GM23338 (cell line): ENCODE data around the gene PLA2G10. TPM values are rescaled to one million over a fixed set of nuclear protein-coding genes. Genes with fewer than 3 reads are reported as not detected.

ENCODE experiments used
- ATAC-seq: fragments of 200-7000 bp; cut with Tn5 transposase; 3 replicates; pipeline ENCODE4 v1.9.1; 2020
- DNase-seq: peaks from one replicate; pipeline ENCODE4 v3.0.0-alpha.2; 2015; ENCODE audit warnings: low spot score
- H2AFZ ChIP-seq: fragments of 200-600 bp; sonication (generic); 2 replicates; pipeline ENCODE4 v1.8.0; 2016; ENCODE audit warnings: antibody characterized with exemption, mild to moderate bottlenecking, moderate library complexity
- H3F3A ChIP-seq: fragments of 200-600 bp; sonication (generic); replicated peaks from 2 replicates; pipeline ENCODE4 v1.8.0; 2017; ENCODE audit warnings: antibody characterized with exemption, mixed run types, low read depth
- H3K27ac ChIP-seq: fragments of 200-600 bp; sonication (generic); 2 replicates; pipeline ENCODE4 v1.6.1; 2016; ENCODE audit warnings: low read depth
- H3K27me3 ChIP-seq: fragments of 200-600 bp; sonication (generic); 2 replicates; pipeline ENCODE4 v1.8.0; 2016; ENCODE audit warnings: mild to moderate bottlenecking, mixed run types, moderate library complexity; ENCODE audit not compliant: insufficient read depth
- H3K36me3 ChIP-seq: fragments of 200-600 bp; sonication (generic); 2 replicates; pipeline ENCODE4 v1.8.0; 2016; ENCODE audit warnings: mild to moderate bottlenecking; ENCODE audit not compliant: insufficient read depth
- H3K4me1 ChIP-seq: fragments of 200-600 bp; sonication (generic); 2 replicates; pipeline ENCODE4 v1.8.0; 2016; ENCODE audit warnings: mild to moderate bottlenecking, moderate library complexity; ENCODE audit not compliant: insufficient read depth
- H3K4me2 ChIP-seq: fragments of 200-600 bp; sonication (generic); 2 replicates; pipeline ENCODE4 v1.7.1; 2017; ENCODE audit warnings: mixed run types
- H3K4me3 ChIP-seq: fragments of 200-600 bp; sonication (generic); 2 replicates; pipeline ENCODE4 v1.6.1; 2016; ENCODE audit warnings: mixed run types
- H3K79me2 ChIP-seq: fragments of 200-600 bp; sonication (generic); replicated peaks from 2 replicates; pipeline ENCODE4 v1.8.0; 2017; ENCODE audit warnings: mild to moderate bottlenecking; ENCODE audit not compliant: insufficient read depth
- H3K9me2 ChIP-seq: fragments of 200-600 bp; sonication (generic); 2 replicates; pipeline ENCODE4 v1.8.0; 2017; ENCODE audit not compliant: insufficient read depth
- H4K20me1 ChIP-seq: fragments of 200-600 bp; sonication (generic); replicated peaks from 2 replicates; pipeline ENCODE4 v1.8.0; 2017; ENCODE audit warnings: mild to moderate bottlenecking; ENCODE audit not compliant: insufficient read depth
- H3K27ac Mint-ChIP-seq: 2 replicates; pipeline ENCODE4 v1.8.0; 2020; ENCODE audit warnings: inconsistent platforms, mild to moderate bottlenecking, moderate library complexity, mixed read lengths
- H3K27me3 Mint-ChIP-seq: 3 replicates; pipeline ENCODE4 v1.8.0; 2022; ENCODE audit warnings: low read depth, mild to moderate bottlenecking, moderate library complexity, mixed read lengths, inconsistent platforms; ENCODE audit not compliant: insufficient read depth, poor library complexity
- H3K36me3 Mint-ChIP-seq: 3 replicates; pipeline ENCODE4 v1.8.0; 2021; ENCODE audit warnings: low read depth, mild to moderate bottlenecking, inconsistent platforms, moderate library complexity, mixed read lengths
- H3K4me1 Mint-ChIP-seq: 3 replicates; pipeline ENCODE4 v1.8.0; 2020; ENCODE audit warnings: mild to moderate bottlenecking, inconsistent platforms, mixed read lengths
- H3K4me3 Mint-ChIP-seq: 3 replicates; pipeline ENCODE4 v1.8.0; 2021; ENCODE audit warnings: moderate library complexity, mild to moderate bottlenecking, inconsistent platforms, mixed read lengths
- H3K9me3 Mint-ChIP-seq: 3 replicates; pipeline ENCODE4 v1.8.0; 2020; ENCODE audit warnings: moderate library complexity, mild to moderate bottlenecking, inconsistent platforms, mixed read lengths
- CREB1 ChIP-seq: fragments of 250-450 bp; sonication (Bioruptor Pico); IDR thresholded peaks from 2 replicates; pipeline ENCODE4 v1.5.0; 2020; ENCODE audit warnings: low read depth, mild to moderate bottlenecking, moderate library complexity
- CTCF ChIP-seq, 2 experiments: fragments of 200-600 bp in 1 of 2; sonication (generic) in 1 of 2; conservative IDR thresholded peaks; 2 replicates each; pipeline versions ENCODE4 v1.5.1 to v1.6.1; 2016 to 2017; ENCODE audit warnings: antibody characterized with exemption in 2 of 2, low read depth in 2 of 2, mild to moderate bottlenecking in 2 of 2, moderate library complexity in 1 of 2
- EZH2phosphoT487 ChIP-seq: fragments of 200-600 bp; sonication (generic); IDR thresholded peaks from one replicate; pipeline ENCODE4 v1.8.1; 2018; ENCODE audit warnings: antibody characterized with exemption; ENCODE audit not compliant: unreplicated experiment
- JUNB ChIP-seq: IDR thresholded peaks from one replicate; pipeline ENCODE4 v1.6.1; 2016; ENCODE audit warnings: antibody characterized with exemption; ENCODE audit not compliant: unreplicated experiment
- NANOG ChIP-seq: IDR thresholded peaks from 2 replicates; pipeline ENCODE4 v1.6.1; 2016; ENCODE audit warnings: antibody characterized with exemption, borderline replicate concordance
- POLR2AphosphoS5 ChIP-seq: IDR thresholded peaks from 2 replicates; pipeline ENCODE4 v1.6.1; 2016; ENCODE audit warnings: antibody characterized with exemption, low read depth
- REST ChIP-seq: IDR thresholded peaks from one replicate; pipeline ENCODE4 v1.6.1; 2018; ENCODE audit warnings: antibody characterized with exemption; ENCODE audit not compliant: unreplicated experiment
- STAT1 ChIP-seq: IDR thresholded peaks from one replicate; pipeline ENCODE4 v1.6.1; 2016; ENCODE audit warnings: antibody characterized with exemption; ENCODE audit not compliant: unreplicated experiment
- ZNF114 ChIP-seq: fragments of 250-450 bp; sonication (Bioruptor Pico); IDR thresholded peaks from 2 replicates; pipeline ENCODE4 v1.5.0; 2020; ENCODE audit warnings: mild to moderate bottlenecking, moderate library complexity
- polyA plus RNA-seq: library from polyadenylated mRNA; unstranded; fragments of >200 nt; fragmentation: Nextera tagmentation; extraction: Ambion mirVana; gene quantifications from 2 replicates; pipeline ENCODE4 v1.2.1, GENCODE V29; 2016
- total RNA-seq: library from RNA; depleted of rRNA; stranded (reverse); fragments of >200 nt; shearing (Covaris generic); gene quantifications from 2 replicates; pipeline ENCODE4 v1.2.3, GENCODE V29; 2014
- TF ChIP-seq, protein P1 (sequence below): IDR thresholded peaks from 2 replicates; pipeline ENCODE4 v1.6.1; 2016; ENCODE audit warnings: antibody characterized with exemption

Gene PLA2G10
- total and polyA plus RNA-seq, 2 experiments from 2014 or later: 0.94 to 1.2 TPM

- TF ChIP-seq CTCF (conservative IDR thresholded peaks at IDR 0.05; ENCODE audit: low read depth in 2 of 2) (no peak), CREB1 (no peak)
- TF ChIP-seq, protein P1, sequence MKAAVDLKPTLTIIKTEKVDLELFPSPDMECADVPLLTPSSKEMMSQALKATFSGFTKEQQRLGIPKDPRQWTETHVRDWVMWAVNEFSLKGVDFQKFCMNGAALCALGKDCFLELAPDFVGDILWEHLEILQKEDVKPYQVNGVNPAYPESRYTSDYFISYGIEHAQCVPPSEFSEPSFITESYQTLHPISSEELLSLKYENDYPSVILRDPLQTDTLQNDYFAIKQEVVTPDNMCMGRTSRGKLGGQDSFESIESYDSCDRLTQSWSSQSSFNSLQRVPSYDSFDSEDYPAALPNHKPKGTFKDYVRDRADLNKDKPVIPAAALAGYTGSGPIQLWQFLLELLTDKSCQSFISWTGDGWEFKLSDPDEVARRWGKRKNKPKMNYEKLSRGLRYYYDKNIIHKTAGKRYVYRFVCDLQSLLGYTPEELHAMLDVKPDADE: no peak
Observed at GRCh38 chr16:14634389-14634725, 59.8 kb downstream of the PLA2G10 start (continued).

- peaks cover 6% of the 10 kb centered on the region for H3K27me3 Mint-ChIP-seq
- Histone ChIP-seq H3F3A (peaks cover 31% of the 10 kb centered on the region), H4K20me1 (peaks cover 9% of the 10 kb centered on the region), H3K4me1 (peaks cover 41% of the 10 kb centered on the region), H3K27ac (peak within 1 kb of the TSS; percentile 94), H3K79me2 (peaks cover 53% of the 10 kb centered on the region), H3K36me3 (peaks cover 3% of the 10 kb centered on the region; the same call in 1 of the 2 replicates), H3K4me3 (peak within 1 kb of the TSS; percentile 78), H3K4me2 (peak within 1 kb of the TSS; percentile 90), H2AFZ (no peak within 1 kb of the TSS), H3K27me3 (no peaks in the 10 kb centered on the region), H3K9me2 (no peaks in the 10 kb centered on the region)
- ATAC-seq (peak; percentile 74), DNase-seq (peak; percentile 98)
- H3K36me3 Mint-ChIP-seq: peaks cover 32% of the 10 kb centered on the region
- H3K27ac Mint-ChIP-seq: peak within 1 kb of the TSS; percentile 99
- no peaks in the 10 kb centered on the region for H3K9me3 Mint-ChIP-seq
- H3K4me3 Mint-ChIP-seq: peak within 1 kb of the TSS; percentile 99
- H3K4me1 Mint-ChIP-seq: peaks cover 48% of the 10 kb centered on the region
- TF ChIP-seq, protein P1: peak; percentile 78
- TF ChIP-seq CREB1: peak; percentile 66
- TF ChIP-seq POLR2AphosphoS5: peak; percentile 97
- no peak for TF ChIP-seq JUNB
- no peak for TF ChIP-seq EZH2phosphoT487
- no peak for TF ChIP-seq STAT1
- no peak for TF ChIP-seq NANOG
- no peak for TF ChIP-seq REST
- no peak for TF ChIP-seq ZNF114
Observed at GRCh38 chr16:14632693-14633569, 61.2 kb downstream of the PLA2G10 start, which contains the start of gene BFAR. Gene BFAR, plus strand, starts transcription at chr16:14632951. Its CDS starts 11,396 bp downstream, at chr16:14644347.
